Panc1 (cell line): ENCODE measurements around the gene HRH4.

Source experiments
- CTCF ChIP-seq: fragments of 450-650 bp; IDR thresholded peaks from 2 replicates; pipeline ENCODE4 v1.5.1; 2017; ENCODE audit warnings: mild to moderate bottlenecking
- TCF7L2 ChIP-seq: IDR thresholded peaks from 2 replicates; pipeline ENCODE4 v1.6.1; 2011; ENCODE audit warnings: mild to moderate bottlenecking, low read depth, low read length, inconsistent platforms

- no peak for TF ChIP-seq CTCF
- no peak for TF ChIP-seq TCF7L2
Measured at GRCh38 chr18:24518596-24518995, 58.2 kb downstream of the HRH4 start.
